ENCODE measurements around the gene FCN1.

FCN1 gene

DNA sequence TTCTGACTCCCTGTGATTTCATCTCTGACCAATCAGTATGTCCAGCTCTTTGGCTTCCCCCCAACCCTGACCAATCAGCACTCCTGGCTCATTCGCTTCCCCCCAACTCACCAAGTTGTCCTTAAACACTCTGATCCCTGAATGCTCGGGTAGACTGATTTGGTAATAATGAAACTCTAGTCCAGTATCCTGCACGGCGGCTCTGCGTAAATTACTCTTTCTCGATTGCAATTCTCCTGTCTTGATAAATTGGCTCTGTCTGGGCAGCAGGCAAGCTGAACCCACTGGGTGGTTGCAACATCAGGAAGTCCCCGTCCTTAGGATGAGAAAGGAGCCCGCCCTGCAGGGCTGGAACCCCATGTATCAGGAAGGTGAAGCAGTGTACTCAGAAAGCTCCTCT, 26.7 kb downstream of the FCN1 start:
- DNase-seq (ENCODE audit: low read depth) = no peak

DNA sequence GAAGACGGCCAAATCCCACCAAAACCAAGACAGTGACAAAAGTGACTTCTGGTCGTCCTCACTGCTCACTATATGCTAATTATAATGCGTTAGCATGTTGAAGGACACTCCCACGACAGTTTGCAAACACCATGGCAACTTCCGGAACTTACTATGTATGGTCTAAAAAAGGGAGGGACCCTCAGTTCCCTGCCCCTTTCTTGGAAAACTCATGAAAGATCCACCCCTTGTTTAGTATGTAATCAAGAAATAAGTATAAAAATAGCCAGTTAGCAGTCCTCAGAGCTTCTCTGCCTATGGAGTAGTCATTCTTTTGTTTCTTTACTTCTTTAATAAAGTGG, 27.6 kb downstream of the FCN1 start:
- no peak for DNase-seq (ENCODE audit: low read depth)

DNA sequence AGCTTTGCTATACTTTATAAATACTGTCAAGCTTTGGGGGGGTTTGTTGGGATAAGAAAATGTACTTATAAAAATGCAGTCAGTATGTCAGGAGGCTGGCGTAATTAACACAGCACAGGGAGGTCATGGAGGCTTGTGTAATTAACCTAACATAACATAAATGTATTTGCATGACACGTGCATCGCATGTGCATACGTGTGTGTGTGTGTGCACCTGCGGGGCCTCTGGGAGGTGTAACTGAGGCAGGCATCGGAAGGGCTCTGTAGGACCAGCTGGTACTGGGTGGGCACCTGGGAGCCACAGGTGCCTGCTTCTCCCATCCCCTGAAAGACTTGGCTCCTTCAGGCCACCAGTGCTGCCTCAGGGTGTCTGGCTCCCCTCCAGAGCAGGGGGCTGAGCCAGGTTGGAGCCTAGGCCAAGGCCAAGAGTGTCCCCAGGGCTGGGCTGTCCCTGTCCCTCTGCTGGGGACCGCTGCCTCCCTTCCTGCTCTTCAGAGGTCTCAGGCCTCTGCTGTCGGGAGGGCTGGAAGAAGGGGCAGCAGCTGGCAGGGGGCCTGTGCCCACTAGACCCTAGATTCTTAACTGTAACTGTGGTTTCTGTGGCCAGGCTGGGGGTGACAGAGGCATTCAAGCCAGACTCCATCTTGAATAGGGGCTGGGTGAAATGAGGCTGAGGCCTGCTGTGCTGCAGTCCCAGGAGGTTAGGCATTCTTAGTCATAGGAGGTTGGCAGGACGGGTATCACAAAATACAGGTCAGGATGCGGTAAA, 28.1 kb downstream of the FCN1 start:
- no peak for DNase-seq (ENCODE audit: low read depth)

DNA sequence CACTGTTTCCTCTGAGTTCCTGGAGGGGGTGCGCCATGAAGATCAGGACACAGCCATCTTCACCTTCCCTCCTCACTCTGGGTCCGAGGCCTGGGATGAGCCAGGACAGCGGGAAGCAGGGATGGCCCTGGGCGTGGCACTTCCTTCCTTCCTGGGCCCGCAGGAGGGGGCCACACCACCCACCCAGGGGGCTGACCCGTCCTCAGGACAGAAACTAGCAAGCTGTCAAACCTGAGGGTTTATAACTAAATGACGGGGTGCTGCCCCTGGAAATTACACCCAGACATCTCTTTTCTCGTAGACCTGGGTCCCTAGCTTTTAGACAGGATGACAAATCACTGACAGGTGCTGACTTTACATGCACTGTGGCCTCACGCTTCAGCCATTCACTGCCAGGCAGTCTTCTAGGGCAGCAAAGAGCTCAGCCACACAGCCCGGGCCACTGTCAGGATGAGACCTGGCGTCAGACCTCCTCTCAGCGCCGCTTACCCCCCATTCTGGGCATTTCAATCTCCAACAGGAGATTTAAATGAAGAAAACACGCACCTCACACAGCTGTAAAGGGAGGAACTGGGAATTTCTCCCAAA, 29.0 kb downstream of the FCN1 start:
- DNase-seq (ENCODE audit: low read depth) = no peak

- DNase-seq (ENCODE audit: low read depth) = no peak
Observed at GRCh38 chr9:134887686-134888602, 29.8 kb downstream of the FCN1 start.

GRCh38 chr9:134887219-134887618, 30.5 kb downstream of the FCN1 start:
- DNase-seq (ENCODE audit: low read depth) = no peak

DNA sequence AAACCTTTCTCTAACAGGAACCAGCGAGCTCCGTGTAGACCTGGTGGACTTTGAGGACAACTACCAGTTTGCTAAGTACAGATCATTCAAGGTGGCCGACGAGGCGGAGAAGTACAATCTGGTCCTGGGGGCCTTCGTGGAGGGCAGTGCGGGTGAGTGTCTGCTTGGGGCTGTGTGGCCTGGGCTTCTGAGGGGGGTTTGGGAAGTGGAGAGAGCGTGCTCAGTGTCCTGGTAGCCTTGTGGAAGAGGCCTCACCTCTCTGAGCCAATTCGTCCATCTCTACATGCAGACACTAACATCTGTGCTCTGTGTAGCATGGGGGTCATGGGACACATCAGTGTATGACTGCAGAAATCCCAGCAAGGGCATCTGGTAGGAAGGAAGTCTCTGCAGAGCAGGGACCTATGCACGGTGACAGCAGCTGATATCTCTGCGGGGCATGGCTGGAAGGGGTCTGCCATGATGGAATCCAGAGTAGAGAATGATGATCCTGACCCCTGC, 31.2 kb downstream of the FCN1 start:
- no peak for DNase-seq (ENCODE audit: low read depth)

GRCh38 chr9:134885679-134886412, 31.9 kb downstream of the FCN1 start:
- no peak for DNase-seq (ENCODE audit: low read depth)

DNA sequence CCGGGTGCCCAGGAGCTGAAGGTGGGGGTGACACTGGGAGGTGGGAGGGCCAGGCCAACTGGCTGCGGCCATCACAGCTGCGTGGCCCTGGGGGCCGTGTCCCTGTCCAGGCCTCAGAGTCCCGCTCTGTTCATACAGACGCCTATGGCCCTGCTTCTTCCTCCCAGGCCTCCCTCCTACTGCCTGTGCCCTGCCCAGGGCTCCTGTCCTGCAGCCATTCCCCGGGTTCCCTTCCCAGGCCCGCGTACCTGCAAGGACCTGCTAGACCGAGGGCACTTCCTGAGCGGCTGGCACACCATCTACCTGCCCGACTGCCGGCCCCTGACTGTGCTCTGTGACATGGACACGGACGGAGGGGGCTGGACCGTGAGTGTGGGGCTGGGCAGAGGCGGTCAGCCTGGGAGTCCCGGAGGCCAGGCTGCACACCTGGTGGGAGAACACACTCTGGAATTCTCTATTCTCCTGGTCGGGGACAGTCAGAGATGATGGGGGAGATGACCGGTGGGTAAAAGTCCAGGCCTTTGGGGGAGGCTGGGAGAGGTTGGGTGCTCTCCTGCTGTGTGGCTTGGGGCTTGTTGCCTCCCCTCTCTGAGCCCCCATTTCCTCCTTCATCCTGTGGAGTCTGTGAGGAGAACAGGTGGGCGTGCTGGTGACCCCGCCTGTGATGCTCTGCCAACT, 32.6 kb downstream of the FCN1 start:
- DNase-seq (ENCODE audit: low read depth) = no peak

DNA sequence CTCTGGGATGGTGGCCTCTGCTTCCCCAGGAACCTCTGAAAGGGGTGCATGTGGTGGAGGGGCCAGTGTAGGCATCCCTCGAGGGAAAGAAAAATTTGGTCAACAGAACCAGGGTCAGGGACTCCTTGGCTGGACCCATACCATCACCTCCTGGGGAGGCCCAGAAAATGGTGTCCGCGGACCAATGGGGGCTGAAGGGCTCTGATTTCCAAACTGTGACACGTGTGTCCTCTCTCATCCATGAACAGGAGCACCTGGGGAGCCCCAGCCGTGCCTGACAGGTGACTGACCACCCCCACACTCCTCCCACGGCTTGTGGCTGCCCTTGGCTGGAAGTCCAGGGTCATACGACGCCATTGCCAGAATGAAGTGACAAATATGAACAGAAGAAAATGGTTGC, 33.2 kb downstream of the FCN1 start:
- no peak for DNase-seq (ENCODE audit: low read depth)

GRCh38 chr9:134883040-134883782, 34.5 kb downstream of the FCN1 start:
- DNase-seq (ENCODE audit: low read depth) = no peak

DNA sequence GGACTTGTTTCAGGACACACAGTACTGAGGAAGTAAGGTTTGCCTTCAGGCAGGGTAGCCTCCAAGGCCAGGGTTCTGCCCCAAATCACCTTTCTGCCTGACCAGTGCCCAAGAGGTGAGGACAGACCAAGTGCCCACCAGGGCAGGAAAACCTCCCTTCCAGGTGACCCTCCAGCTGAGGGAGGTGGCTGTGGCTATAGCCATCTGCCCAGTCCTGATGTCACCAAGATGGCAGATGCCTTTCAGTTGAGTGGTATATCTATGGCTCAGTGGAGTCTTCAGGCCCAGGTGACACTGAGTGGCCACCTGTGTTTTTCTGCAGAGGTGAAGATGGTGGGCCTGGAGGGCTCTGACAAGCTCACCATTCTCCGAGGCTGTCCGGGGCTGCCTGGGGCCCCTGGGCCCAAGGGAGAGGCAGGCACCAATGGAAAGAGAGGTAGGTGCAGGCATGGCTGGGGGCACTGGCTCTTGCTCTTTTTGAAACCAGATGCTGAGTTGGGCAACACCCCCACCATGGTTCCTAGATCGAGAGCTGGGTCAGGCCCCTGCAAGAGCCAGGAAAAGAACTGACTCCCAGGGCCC, 35.4 kb downstream of the FCN1 start:
- no peak for DNase-seq (ENCODE audit: low read depth)

GRCh38 chr9:134881313-134881670, 36.4 kb downstream of the FCN1 start:
- DNase-seq (ENCODE audit: low read depth) = no peak

- no peak for DNase-seq (ENCODE audit: low read depth)
Observed at GRCh38 chr9:134880484-134881312, 37.0 kb downstream of the FCN1 start, which contains the start of gene FCN2. FCN2 (plus strand) TSS chr9:134880810; CDS start chr9:134880822, 12 bp downstream.

DNA sequence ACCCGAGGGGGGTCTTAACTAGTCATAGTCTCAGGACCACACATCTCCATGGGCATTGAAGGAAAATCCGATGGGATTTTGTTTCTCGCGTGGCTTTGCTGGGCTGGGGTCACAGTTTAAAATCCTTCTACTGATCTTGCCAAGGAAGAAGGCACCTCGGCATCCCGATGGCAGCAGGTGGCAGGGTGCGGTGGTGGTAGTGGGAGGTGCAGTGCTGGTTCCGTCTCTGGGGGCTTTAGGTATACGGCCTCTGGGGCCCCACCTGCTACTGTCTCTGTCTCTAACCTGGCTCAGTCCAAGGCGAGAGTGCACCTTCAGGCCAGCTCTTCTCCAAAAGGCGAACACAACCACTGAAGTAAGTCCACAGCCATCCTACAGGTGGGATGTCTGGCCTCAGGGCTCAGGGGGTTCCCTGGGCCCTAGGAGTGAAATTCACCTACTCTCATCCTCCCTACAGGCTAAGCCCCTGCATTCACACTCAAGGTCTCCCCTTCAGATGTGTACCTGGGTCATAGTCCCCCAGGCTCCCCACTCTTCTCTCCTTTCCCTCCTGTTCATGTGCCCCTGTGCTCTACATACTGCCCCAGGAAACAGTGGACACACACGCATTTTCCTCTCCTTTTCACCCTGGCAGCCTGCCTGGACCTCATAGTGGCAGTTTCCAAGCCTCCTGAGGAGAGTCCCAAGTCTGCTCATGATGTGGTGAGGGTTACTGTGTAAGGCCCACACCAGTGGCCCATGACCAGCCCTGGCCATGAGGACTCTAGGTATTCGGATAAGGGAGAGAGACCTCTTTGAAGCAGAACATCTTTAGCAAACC, 37.8 kb downstream of the FCN1 start:
- DNase-seq (ENCODE audit: low read depth) = no peak

DNA sequence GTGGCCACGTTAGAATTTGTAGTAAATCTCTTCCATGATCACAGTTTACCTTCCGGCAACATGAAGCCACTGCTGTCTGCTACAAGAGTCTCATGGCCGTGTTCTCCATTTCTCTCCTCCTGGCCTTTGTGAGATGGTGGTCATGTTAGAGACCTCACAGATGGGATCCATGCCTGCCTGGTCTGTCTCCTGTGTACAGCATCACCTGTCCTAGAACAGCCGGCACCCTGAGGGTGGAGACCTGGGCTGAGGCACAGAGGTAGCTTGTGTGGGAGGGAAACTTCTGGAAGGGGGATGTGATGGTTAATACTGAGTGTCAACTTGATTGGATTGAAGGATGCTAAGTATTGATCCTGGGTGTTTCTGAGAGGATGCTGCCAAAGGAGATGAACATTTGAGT, 40.2 kb downstream of the FCN1 start:
- no peak for DNase-seq (ENCODE audit: low read depth)

DNA sequence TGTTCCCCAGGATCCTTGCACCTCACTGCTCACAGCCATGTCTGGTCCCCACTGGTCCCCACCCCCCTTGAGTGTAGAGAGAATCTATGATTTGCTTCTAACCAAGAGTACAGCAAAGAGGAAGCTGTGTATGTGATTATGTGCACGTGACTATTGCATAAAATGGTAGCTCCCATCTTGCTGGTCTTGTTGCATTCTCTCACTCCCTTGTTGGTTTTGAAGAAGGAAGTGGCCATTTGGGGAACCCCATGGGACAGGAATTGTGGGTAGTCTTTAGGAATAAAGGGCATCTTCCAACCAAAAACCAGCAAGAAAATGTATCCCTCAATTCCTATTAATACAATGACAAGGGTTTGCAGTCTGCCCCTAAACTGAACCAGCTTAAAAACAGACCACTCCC, 42.3 kb downstream of the FCN1 start:
- DNase-seq (ENCODE audit: low read depth) = no peak

- no peak for DNase-seq (ENCODE audit: low read depth)
Observed at GRCh38 chr9:134872482-134873231, 45.1 kb downstream of the FCN1 start.
